Lung (tissue), 12 donors: ENCODE data around the gene ABCA9. TPM values are rescaled to one million over a fixed set of nuclear protein-coding genes. Genes with fewer than 3 reads are reported as not detected.
A peak's percentile ranks its signal among the peaks of the same experiment; 100 is the strongest.
"Not testable (repeated sequence)": the region's sequence is repeated elsewhere in the genome, so short reads cannot be mapped to it uniquely, and the experiment has no call there.

Experiments used
- ATAC-seq: fragments of 200-7000 bp; cut with Tn5 transposase; one replicate; pipeline ENCODE4 v1.9.1; 2020; ENCODE audit warnings: moderate number of reproducible peaks; ENCODE audit not compliant: insufficient read depth, low FRiP score
- DNase-seq, 3 donors: peaks; one replicate each; pipeline ENCODE4 v3.0.0-alpha.2; 2013 to 2017
- H3K27ac ChIP-seq, 2 donors: one replicate each; pipeline ENCODE4 v1.5.1; 2013; ENCODE audit warnings: mild to moderate bottlenecking in 2 of 2, moderate library complexity in 2 of 2, control low read depth in 1 of 2, inconsistent platforms in 1 of 2, low read depth in 1 of 2, low read length in 1 of 2
- H3K27me3 ChIP-seq, 3 donors: one replicate each; pipeline ENCODE4 v1.5.1; 2013; ENCODE audit warnings: low read length in 2 of 3; ENCODE audit not compliant: control insufficient read depth in 3 of 3, insufficient read depth in 3 of 3
- H3K36me3 ChIP-seq, 4 donors: one replicate each; pipeline ENCODE4 v1.5.1; 2013; ENCODE audit warnings: low read length in 4 of 4, mild to moderate bottlenecking in 1 of 4, moderate library complexity in 1 of 4; ENCODE audit not compliant: control insufficient read depth in 4 of 4, insufficient read depth in 4 of 4
- H3K4me1 ChIP-seq, 5 donors: one replicate each; pipeline ENCODE4 v1.5.1; 2013; ENCODE audit warnings: low read length in 5 of 5, mild to moderate bottlenecking in 2 of 5, moderate library complexity in 1 of 5; ENCODE audit not compliant: control insufficient read depth in 5 of 5, insufficient read depth in 5 of 5
- H3K4me3 ChIP-seq: one replicate; pipeline ENCODE4 v1.5.1; 2013; ENCODE audit warnings: mild to moderate bottlenecking, control low read depth, moderate library complexity
- H3K9ac ChIP-seq, 2 donors: one replicate each; pipeline ENCODE4 v1.5.1; 2013; ENCODE audit warnings: low read length in 2 of 2, control low read depth in 1 of 2; ENCODE audit not compliant: insufficient read depth in 1 of 2
- H3K9me3 ChIP-seq, 4 donors: one replicate each; pipeline ENCODE4 v1.5.1; 2013; ENCODE audit warnings: low read length in 3 of 4, mild to moderate bottlenecking in 1 of 4, moderate library complexity in 1 of 4; ENCODE audit not compliant: control insufficient read depth in 4 of 4, insufficient read depth in 3 of 4
- WGBS, 2 donors: extraction: QIAGEN DNeasy Blood & Tissue Kit; methylation state at CpG; one replicate each; pipeline ENCODE4 v1.1.7; 2013; 5-methylcytosine and 5-hydroxymethylcytosine counted together
- polyA plus RNA-seq, 2 donors: library from polyadenylated mRNA; stranded (reverse); fragments of 200-250 nt; gene quantifications; one replicate each; pipeline ENCODE4 v1.2.1, GENCODE V29; 2013
- total RNA-seq, 2 donors: library from RNA; depleted of rRNA in 1 of 2; stranded (reverse); fragments of >200 nt in 1 of 2; gene quantifications; one replicate each; pipeline ENCODE4 v1.2.1, GENCODE V29; 2014 to 2021
- TF ChIP-seq, protein P1 (sequence below): IDR thresholded peaks from 2 replicates; pipeline ENCODE4 v1.5.1; 2012; ENCODE audit warnings: mild to moderate bottlenecking; ENCODE audit errors: control extremely low read depth, extremely low read depth
- donor health status: control.
- donor health status: control.
- donor health status: Bipolar disorder and iron deficiency.
- donor health status: healthy.
- donor health status: DM: yes; HTN: yes; CAD: no.

The ABCA9 gene
- total and polyA plus RNA-seq, 4 donors, result 0.34 to 24.7 (median 2.8) TPM

DNA sequence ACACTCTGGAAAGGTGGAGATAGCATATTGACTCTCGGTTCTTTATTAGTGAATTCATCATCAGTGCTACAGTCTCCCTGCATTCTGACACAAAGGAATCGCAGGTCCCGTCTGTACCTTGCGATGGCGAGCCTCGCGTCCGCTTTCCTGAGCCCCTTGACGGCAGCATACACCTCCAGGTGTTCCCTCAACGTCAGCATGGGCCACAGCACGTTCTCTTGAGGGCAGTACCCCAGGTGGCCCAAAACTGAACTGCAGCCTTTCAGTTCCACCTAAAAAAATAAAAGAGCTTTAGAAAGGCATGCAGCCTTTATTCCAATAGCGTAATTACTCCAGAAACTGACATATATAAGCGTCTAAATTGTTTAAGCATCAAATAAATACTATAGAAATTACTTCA lies 24.2 kb upstream of the ABCA9 start:
- no peak overlapping the region for H3K27ac ChIP-seq
- H3K4me3 ChIP-seq, result no peak overlapping the region
- H3K9me3 ChIP-seq, result peaks cover 0 to 4% (median under 1%) of the 10 kb centered on the region in 4 donors
- H3K9ac ChIP-seq, result no peak overlapping the region
- TF ChIP-seq, protein P1, sequence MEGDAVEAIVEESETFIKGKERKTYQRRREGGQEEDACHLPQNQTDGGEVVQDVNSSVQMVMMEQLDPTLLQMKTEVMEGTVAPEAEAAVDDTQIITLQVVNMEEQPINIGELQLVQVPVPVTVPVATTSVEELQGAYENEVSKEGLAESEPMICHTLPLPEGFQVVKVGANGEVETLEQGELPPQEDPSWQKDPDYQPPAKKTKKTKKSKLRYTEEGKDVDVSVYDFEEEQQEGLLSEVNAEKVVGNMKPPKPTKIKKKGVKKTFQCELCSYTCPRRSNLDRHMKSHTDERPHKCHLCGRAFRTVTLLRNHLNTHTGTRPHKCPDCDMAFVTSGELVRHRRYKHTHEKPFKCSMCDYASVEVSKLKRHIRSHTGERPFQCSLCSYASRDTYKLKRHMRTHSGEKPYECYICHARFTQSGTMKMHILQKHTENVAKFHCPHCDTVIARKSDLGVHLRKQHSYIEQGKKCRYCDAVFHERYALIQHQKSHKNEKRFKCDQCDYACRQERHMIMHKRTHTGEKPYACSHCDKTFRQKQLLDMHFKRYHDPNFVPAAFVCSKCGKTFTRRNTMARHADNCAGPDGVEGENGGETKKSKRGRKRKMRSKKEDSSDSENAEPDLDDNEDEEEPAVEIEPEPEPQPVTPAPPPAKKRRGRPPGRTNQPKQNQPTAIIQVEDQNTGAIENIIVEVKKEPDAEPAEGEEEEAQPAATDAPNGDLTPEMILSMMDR, result no peak
- no peaks in the 10 kb centered on the region for H3K4me1 ChIP-seq
- DNase-seq, result peak in 1 of 3 donors; percentile 17
- WGBS, 2 donors, result 69 to 73% methylated on average over 13 of the region's 13 CpGs
- peaks cover 1 to 43% (median 18%) of the 10 kb centered on the region in 4 donors for H3K36me3 ChIP-seq
- no peaks in the 10 kb centered on the region for H3K27me3 ChIP-seq
- ATAC-seq, result no peak

DNA sequence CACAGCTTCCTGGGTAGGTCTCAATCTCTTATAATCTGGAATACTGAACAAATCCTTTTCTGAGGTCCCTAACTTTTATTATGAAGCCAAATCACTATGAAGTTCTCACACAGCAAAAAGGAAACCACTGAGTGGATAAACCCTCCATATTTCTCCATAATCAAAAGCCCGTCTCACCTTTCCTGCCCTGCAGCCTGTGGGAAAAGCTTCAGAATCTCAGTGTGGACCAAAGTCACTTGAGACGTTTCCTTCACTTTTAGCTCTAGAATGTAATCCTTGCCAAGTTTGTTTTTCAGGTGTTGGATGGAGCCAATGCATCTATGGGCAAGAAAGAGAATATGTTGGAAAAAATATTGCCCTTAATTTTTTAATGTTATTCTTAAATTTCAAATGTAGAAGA lies 22.0 kb upstream of the ABCA9 start:
- WGBS, 2 donors, result 97 to 98% methylated on average over 2 of the region's 2 CpGs
- peaks cover 0 to 5% (median 2%) of the 10 kb centered on the region in 4 donors for H3K9me3 ChIP-seq
- ATAC-seq, result no peak
- no peak overlapping the region for H3K4me3 ChIP-seq
- peaks cover 1 to 46% (median 21%) of the 10 kb centered on the region in 4 donors for H3K36me3 ChIP-seq
- TF ChIP-seq, protein P1, result no peak
- H3K27me3 ChIP-seq, result no peaks in the 10 kb centered on the region
- H3K4me1 ChIP-seq, result no peaks in the 10 kb centered on the region
- no peak overlapping the region for H3K27ac ChIP-seq
- no peak for DNase-seq
- H3K9ac ChIP-seq, result no peak overlapping the region

DNA sequence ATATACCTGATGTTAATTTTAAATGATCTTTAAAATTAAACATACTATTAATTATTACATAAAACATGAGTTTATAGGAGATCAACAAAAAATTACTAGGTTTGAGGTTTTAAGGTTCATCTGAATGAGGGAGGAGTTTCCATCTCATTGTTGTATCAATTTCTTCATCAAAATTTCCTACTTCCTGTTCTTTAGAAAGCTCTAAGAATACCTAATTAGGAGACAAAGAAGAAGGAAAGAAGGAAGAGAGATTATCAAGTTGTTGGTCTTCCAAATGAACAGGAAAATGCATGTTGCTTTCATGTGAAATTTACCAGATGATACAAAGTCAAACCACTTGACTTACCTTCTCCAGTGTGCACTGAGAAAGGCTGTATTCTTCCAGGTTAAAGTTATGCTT lies 18.1 kb upstream of the ABCA9 start:
- no peak for ATAC-seq
- Histone ChIP-seq H3K27ac (no peak overlapping the region), H3K9ac (no peak overlapping the region), H3K4me3 (no peak overlapping the region), H3K4me1 (no peaks in the 10 kb centered on the region), H3K9me3 (peaks cover 0 to 8% (median 4%) of the 10 kb centered on the region in 4 donors), H3K27me3 (no peaks in the 10 kb centered on the region), H3K36me3 (peaks cover 1 to 47% (median 25%) of the 10 kb centered on the region in 4 donors)
- no peak for DNase-seq
- TF ChIP-seq, protein P1, result no peak

DNA sequence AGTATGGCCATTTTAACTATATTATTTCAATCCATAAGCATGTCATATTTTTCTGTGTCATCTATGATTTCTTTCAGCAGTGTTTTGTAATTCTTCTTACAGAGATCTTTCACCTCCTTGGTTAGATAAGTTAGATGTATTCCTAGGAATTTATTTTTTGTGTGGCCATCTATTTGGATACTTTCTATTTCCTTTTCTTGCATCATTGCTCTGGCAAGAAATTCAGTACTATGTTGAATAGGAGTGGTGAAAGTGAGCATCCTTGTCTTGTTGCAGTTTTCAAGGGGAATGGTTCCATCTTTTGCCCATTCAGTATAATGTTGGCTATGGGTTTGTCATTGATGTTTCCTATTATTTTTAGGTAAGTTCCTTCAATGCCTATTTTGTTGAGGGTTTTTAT lies 15.1 kb upstream of the ABCA9 start:
- DNase-seq, result no peak
- H3K27me3 ChIP-seq, result no peaks in the 10 kb centered on the region
- TF ChIP-seq, protein P1, result no peak
- H3K27ac ChIP-seq, result no peak overlapping the region
- H3K4me1 ChIP-seq, result no peaks in the 10 kb centered on the region
- H3K9me3 ChIP-seq, result peaks cover 0 to 12% (median 2%) of the 10 kb centered on the region in 4 donors
- peaks cover 0 to 37% (median 15%) of the 10 kb centered on the region in 4 donors for H3K36me3 ChIP-seq
- H3K9ac ChIP-seq, result no peak overlapping the region
- ATAC-seq, result no peak
- no peak overlapping the region for H3K4me3 ChIP-seq

DNA sequence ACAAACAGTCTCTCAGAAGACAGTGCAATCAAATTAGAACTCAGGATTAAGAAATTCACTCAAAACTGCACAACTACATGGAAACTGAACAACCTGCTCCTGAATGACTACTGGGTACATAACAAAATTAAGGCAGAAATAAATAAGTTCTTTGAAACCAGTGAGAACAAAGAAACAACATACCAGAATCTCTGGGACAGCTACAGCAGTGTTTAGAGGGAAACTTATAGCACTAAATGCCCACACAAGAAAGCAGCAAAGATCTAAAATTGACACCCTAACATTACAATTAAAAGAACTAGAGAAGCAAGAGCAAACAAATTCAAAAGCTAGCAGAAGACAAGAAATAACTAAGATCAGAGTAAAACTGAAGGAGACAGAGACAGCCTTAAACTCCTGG lies 12.7 kb upstream of the ABCA9 start:
- peaks cover 0 to 25% (median 9%) of the 10 kb centered on the region in 4 donors for H3K36me3 ChIP-seq
- ATAC-seq, H3K27me3 ChIP-seq, H3K4me3 ChIP-seq, DNase-seq, H3K4me1 ChIP-seq, H3K27ac ChIP-seq, H3K9ac ChIP-seq: not testable (repeated sequence)
- H3K9me3 ChIP-seq, result peaks cover 0 to 12% (median 0%) of the 10 kb centered on the region in 4 donors
